HEK293T (cell line): Measurements from ENCODE around the gene FNDC3A.

Experiments used
- FOXK2 ChIP-seq: fragments of 450-650 bp; IDR thresholded peaks from 2 replicates; pipeline ENCODE4 v1.6.1; 2016; ENCODE audit warnings: mild to moderate bottlenecking
- SP1 ChIP-seq: fragments of 450-650 bp; IDR thresholded peaks from 2 replicates; pipeline ENCODE4 v1.6.1; 2017
- SUZ12 ChIP-seq: fragments of 450-650 bp; IDR thresholded peaks from 2 replicates; pipeline ENCODE4 v1.6.1; 2016; ENCODE audit warnings: mild to moderate bottlenecking

- TF ChIP-seq SP1 = no peak
- no peak for TF ChIP-seq FOXK2
- TF ChIP-seq SUZ12 = no peak
Measured at GRCh38 chr13:49040872-49041271, 65.2 kb downstream of the FNDC3A start.
